Right lobe of liver (tissue), 6 donors: ENCODE results near the gene MFSD6. TPM values are rescaled to one million over a fixed set of nuclear protein-coding genes. Genes with fewer than 3 reads are reported as not detected.

Experiments
- ATAC-seq, 4 donors: fragments of 200-7000 bp; cut with Tn5 transposase; one replicate each; pipeline ENCODE4 v1.9.1; 2020; ENCODE audit warnings: mild to moderate bottlenecking in 4 of 4, moderate library complexity in 4 of 4
- DNase-seq, 3 donors: peaks; one replicate each; pipeline ENCODE4 v3.0.0-alpha.2; 2020
- H3K27ac ChIP-seq, 3 donors: fragments of 200-600 bp; one replicate each; pipeline ENCODE4 v1.8.0; 2022
- H3K27me3 ChIP-seq, 2 donors: fragments of 200-600 bp; one replicate each; pipeline ENCODE4 v1.8.0; 2022
- H3K36me3 ChIP-seq, 4 donors: fragments of 200-600 bp; sonication (generic) in 1 of 4; one replicate each; pipeline versions ENCODE4 v1.5.1 to v1.8.0; 2017 to 2022; ENCODE audit warnings: control low read depth in 1 of 4
- H3K4me1 ChIP-seq, 4 donors: fragments of 200-600 bp; sonication (generic) in 1 of 4; one replicate each; pipeline versions ENCODE4 v1.5.1 to v1.8.0; 2017 to 2022; ENCODE audit warnings: control low read depth in 1 of 4
- H3K4me3 ChIP-seq, 3 donors: fragments of 200-600 bp; one replicate each; pipeline ENCODE4 v1.8.0; 2022
- H3K9me3 ChIP-seq, 4 donors: fragments of 200-600 bp; sonication (generic) in 1 of 4; one replicate each; pipeline versions ENCODE4 v1.5.1 to v1.8.0; 2017 to 2022; ENCODE audit warnings: control low read depth in 1 of 4
- POLR2A ChIP-seq: fragments of 450-650 bp; IDR thresholded peaks from one replicate; pipeline ENCODE4 v1.6.1; 2017; ENCODE audit warnings: antibody characterized with exemption, mild to moderate bottlenecking
- WGBS: methylation state at CpG from one replicate; pipeline ENCODE4 v1.1.6; 2018; ENCODE audit warnings: low coverage, low lambda C conversion rate; ENCODE audit not compliant: insufficient coverage; ENCODE audit errors: missing lambda C conversion rate; 5-methylcytosine and 5-hydroxymethylcytosine counted together
- intact Hi-C, 2 donors: fragments of 100-400 bp; cut with DNase I; formaldehyde crosslinking; loops; one replicate each; pipeline versions ENCODE4 v1.11.2 to v1.14.1; 2022
- total RNA-seq, 6 experiments: library from RNA; depleted of rRNA in 2 of 6; stranded (reverse); fragments of >200 nt in 2 of 6; fragmentation: NEBNext Ultra II Directional in 3 of 6; extraction: Animal tissue kit (Norgen Biotek cat#: 25700) in 3 of 6; gene quantifications; one replicate each; pipeline versions ENCODE4 v1.1.0 to v1.2.4, GENCODE V29; 2016 to 2023
- TF ChIP-seq, protein P1 (sequence below), 4 donors: fragments of 200-600 bp in 3 of 4; fragments of 450-650 bp in 1 of 4; IDR thresholded peaks; one replicate each; pipeline versions ENCODE4 v1.5.1 to v1.8.0; 2016 to 2022; ENCODE audit warnings: antibody characterized with exemption in 4 of 4, mild to moderate bottlenecking in 2 of 4
- donor health status: DM: no; HTN: yes; CAD: no.
- donor health status: DM: no; HTN: no; CAD: no.
- donor health status: DM: no; HTN: no; CAD: no.
- donor health status: DM: no; HTN: yes; CAD: no.
- donor health status: DM: no; HTN: yes; CAD: no.

MFSD6 gene
- total RNA-seq, 6 experiments from 2014 or later = 1.5 to 14.8 (median 4.1) TPM

DNA sequence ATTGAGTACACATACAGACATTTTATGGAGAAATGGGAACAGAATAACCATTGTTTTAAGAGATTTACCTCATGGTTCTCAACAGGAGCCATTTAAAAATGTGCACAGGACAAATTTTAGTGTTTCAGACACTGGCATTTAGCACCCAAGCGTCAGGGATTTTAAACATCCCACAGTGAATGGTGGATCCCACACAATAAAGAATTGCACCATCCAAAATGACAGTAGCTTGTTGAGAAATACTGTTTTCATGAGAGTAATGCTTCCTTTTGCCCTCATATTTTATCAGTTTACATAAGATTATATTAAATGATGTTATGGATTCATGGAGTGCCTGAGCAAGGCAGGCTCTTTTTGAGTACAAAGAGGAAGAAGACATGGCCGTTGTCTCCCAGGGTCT, 54.0 kb downstream of the MFSD6 start:
- intact Hi-C loops = no loop called here
- WGBS = 95% methylated on average over 2 of the region's 2 CpGs
- no peaks in the 10 kb centered on the region for H3K4me1 ChIP-seq

DNA sequence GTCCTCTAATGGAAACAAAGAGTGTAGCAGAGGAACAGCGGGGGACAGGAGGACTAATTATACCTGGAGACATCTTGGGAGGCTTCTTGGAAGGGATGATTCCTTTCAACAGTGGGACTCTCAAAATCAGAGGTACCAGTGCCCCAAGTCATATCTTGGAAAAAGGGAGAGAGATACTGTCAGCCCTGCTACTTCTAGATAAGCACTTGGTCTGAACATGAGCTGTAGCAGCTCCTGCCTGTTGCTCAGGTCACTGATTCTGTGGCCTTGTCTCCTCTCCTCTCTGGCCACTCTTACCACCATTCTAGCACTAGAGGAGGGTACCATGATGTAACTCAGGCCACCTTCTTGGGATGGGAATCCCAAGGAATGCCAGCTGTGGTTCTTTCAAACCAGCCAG, 54.5 kb downstream of the MFSD6 start:
- intact Hi-C loops = no loop called here
- ATAC-seq = no peak
- DNase-seq = no peak
- no CpG with 5 or more reads among the region's 1 CpG for WGBS
- H3K36me3 ChIP-seq = no peaks in the 10 kb centered on the region
- no peak overlapping the region for H3K4me3 ChIP-seq
- no peaks in the 10 kb centered on the region for H3K9me3 ChIP-seq
- no peak overlapping the region for H3K27ac ChIP-seq
- no peaks in the 10 kb centered on the region for H3K27me3 ChIP-seq
- H3K4me1 ChIP-seq = no peaks in the 10 kb centered on the region
- TF ChIP-seq POLR2A = no peak
- TF ChIP-seq, protein P1, sequence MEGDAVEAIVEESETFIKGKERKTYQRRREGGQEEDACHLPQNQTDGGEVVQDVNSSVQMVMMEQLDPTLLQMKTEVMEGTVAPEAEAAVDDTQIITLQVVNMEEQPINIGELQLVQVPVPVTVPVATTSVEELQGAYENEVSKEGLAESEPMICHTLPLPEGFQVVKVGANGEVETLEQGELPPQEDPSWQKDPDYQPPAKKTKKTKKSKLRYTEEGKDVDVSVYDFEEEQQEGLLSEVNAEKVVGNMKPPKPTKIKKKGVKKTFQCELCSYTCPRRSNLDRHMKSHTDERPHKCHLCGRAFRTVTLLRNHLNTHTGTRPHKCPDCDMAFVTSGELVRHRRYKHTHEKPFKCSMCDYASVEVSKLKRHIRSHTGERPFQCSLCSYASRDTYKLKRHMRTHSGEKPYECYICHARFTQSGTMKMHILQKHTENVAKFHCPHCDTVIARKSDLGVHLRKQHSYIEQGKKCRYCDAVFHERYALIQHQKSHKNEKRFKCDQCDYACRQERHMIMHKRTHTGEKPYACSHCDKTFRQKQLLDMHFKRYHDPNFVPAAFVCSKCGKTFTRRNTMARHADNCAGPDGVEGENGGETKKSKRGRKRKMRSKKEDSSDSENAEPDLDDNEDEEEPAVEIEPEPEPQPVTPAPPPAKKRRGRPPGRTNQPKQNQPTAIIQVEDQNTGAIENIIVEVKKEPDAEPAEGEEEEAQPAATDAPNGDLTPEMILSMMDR (IDR thresholded peaks at IDR 0.05) = no peak

More for the DNA sequence above, 54.0 kb downstream of the MFSD6 start:
- Histone ChIP-seq H3K27ac (no peak overlapping the region), H3K36me3 (no peaks in the 10 kb centered on the region), H3K4me3 (no peak overlapping the region), H3K27me3 (no peaks in the 10 kb centered on the region), H3K9me3 (no peaks in the 10 kb centered on the region)
- TF ChIP-seq, protein P1 (IDR thresholded peaks at IDR 0.05) = no peak
- TF ChIP-seq POLR2A = no peak
- DNase-seq (no peak), ATAC-seq (no peak)

DNA sequence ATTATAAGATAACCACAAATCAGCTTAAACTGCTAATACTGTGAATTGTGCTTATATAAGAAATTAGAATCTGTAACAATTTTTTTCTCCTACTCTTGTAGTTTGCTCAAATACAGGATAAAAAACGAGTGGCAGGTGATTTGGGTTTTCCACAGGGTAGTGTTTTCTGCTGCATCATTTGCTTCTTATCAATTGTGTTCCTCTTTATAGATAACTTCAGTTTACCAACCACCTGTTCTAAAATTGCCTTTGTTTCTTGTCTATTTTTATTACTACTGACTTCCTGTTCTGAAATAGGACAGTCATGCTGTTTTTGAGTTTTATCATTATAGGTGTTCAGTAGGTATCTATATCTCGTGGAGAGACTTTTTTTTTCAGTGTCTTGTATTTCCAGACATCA, 56.9 kb downstream of the MFSD6 start:
- no peak overlapping the region for H3K4me3 ChIP-seq
- no peak for TF ChIP-seq POLR2A
- TF ChIP-seq, protein P1 (IDR thresholded peaks at IDR 0.05) = no peak
- WGBS = 55% methylated on average over 2 of the region's 2 CpGs
- H3K27ac ChIP-seq = no peak overlapping the region
- no peaks in the 10 kb centered on the region for H3K9me3 ChIP-seq
- no peaks in the 10 kb centered on the region for H3K27me3 ChIP-seq
- no peaks in the 10 kb centered on the region for H3K4me1 ChIP-seq
- no peaks in the 10 kb centered on the region for H3K36me3 ChIP-seq
- intact Hi-C loops = no loop called here
- ATAC-seq (no peak), DNase-seq (no peak)

DNA sequence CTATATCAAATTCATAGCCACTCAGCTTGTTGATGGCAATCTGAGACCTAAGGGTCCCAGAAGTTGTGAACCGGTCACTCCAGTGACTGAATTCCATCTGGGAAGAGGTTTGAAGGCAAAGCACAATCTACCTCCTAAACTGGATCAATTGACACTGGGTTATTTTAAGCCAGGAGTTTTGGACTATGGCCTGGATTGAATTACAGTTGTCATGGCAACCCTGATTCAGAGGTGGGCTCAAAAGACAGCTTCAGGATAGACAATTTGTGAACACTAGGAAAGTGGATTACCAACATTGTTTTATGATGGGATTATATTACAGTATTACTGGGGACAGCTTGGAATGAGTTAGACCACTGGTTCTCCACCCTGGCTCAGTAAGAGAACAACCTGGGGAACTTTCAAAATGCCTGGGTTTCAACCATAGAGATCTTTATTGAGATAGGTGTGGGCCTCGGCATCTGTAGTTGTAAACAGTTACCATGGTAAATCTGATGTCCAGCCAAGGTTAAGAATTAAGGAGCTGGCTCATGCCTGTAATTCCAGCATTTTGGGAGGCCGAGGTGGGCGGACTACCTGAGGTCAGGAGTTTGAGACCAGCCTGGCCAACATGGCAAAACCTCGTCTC, 58.8 kb downstream of the MFSD6 start:
- WGBS = 86% methylated on average over 1 of the region's 5 CpGs
- peak overlapping the region in 1 of 3 donors; percentile 14 for H3K27ac ChIP-seq
- intact Hi-C loops = no loop called here
- no peaks in the 10 kb centered on the region for H3K36me3 ChIP-seq
- ATAC-seq = no peak
- no peaks in the 10 kb centered on the region for H3K4me1 ChIP-seq
- no peak for DNase-seq
- H3K9me3 ChIP-seq = no peaks in the 10 kb centered on the region
- H3K27me3 ChIP-seq = no peaks in the 10 kb centered on the region
- no peak overlapping the region for H3K4me3 ChIP-seq
- TF ChIP-seq, protein P1 (IDR thresholded peaks at IDR 0.05) = no peak
- TF ChIP-seq POLR2A = no peak
